Gastrocnemius medialis (tissue), 4 donors: Measurements from ENCODE around the gene WDR87. TPM values are rescaled to one million over a fixed set of nuclear protein-coding genes. Genes with fewer than 3 reads are reported as not detected.
A peak's percentile ranks its signal among the peaks of the same experiment; 100 is the strongest.

Experiments used
- ATAC-seq, 2 donors: fragments of 150-250 bp; one replicate each; pipeline ENCODE4 v1.9.1; 2016
- DNase-seq, 2 donors: peaks; one replicate each; pipeline ENCODE4 v3.0.0-alpha.2; 2019
- H3K27ac ChIP-seq, 4 donors: fragments of 200-600 bp; sonication (generic); 1 replicate in 1 of 4; 2 replicates in 3 of 4; pipeline ENCODE4 v1.5.1; 2016 to 2018; ENCODE audit warnings: mild to moderate bottlenecking in 2 of 4, moderate library complexity in 1 of 4
- H3K27me3 ChIP-seq, 3 donors: fragments of 200-600 bp; sonication (generic) in 2 of 3; 1 replicate in 1 of 3; 2 replicates in 2 of 3; pipeline versions ENCODE4 v1.5.1 to v1.6.0; 2016 to 2019; ENCODE audit warnings: mild to moderate bottlenecking in 1 of 3, moderate library complexity in 1 of 3
- H3K36me3 ChIP-seq, 2 donors: fragments of 200-600 bp; sonication (generic) in 1 of 2; one replicate each; pipeline ENCODE4 v1.5.1; 2017 to 2018
- H3K4me1 ChIP-seq, 2 donors: fragments of 200-600 bp; sonication (generic) in 1 of 2; one replicate each; pipeline ENCODE4 v1.5.1; 2016 to 2017; ENCODE audit warnings: mild to moderate bottlenecking in 2 of 2
- H3K4me3 ChIP-seq, 4 donors: fragments of 200-600 bp; sonication (generic) in 3 of 4; 1 replicate in 1 of 4; 2 replicates in 3 of 4; pipeline ENCODE4 v1.5.1; 2016 to 2019; ENCODE audit warnings: mild to moderate bottlenecking in 2 of 4
- H3K9me3 ChIP-seq, 3 donors: fragments of 200-600 bp; sonication (generic) in 2 of 3; 1 replicate in 1 of 3; 2 replicates in 2 of 3; pipeline ENCODE4 v1.5.1; 2016 to 2019
- CTCF ChIP-seq, 5 experiments: fragments of 450-650 bp in 3 of 5; fragments of 200-600 bp in 2 of 5; sonication (generic) in 2 of 5; IDR thresholded peaks in 4 of 5; conservative IDR thresholded peaks in 1 of 5; 1 replicate in 4 of 5; 2 replicates in 1 of 5; pipeline ENCODE4 v1.5.1; 2016 to 2019; ENCODE audit warnings: antibody characterized with exemption in 5 of 5, mild to moderate bottlenecking in 3 of 5, moderate library complexity in 3 of 5
- POLR2A ChIP-seq, 2 donors: fragments of 450-650 bp; IDR thresholded peaks; one replicate each; pipeline ENCODE4 v1.6.1; 2017; ENCODE audit warnings: antibody characterized with exemption in 2 of 2, mild to moderate bottlenecking in 2 of 2, moderate library complexity in 2 of 2
- in situ Hi-C, 4 donors: fragments of 200-750 bp; cut with MboI; loops; one replicate each; pipeline versions ENCODE4 v1.15.0 to v1.8.0; 2017; ENCODE audit warnings: low sequenced_read_pairs in 4 of 4
- intact Hi-C: fragments of 100-400 bp; cut with DNase I; formaldehyde crosslinking; loops from one replicate; pipeline ENCODE4 v1.15.1; 2023; ENCODE audit warnings: low total_unique reads
- total RNA-seq, 4 donors: library from RNA; depleted of rRNA; stranded (reverse); fragments of >200 nt; gene quantifications; one replicate each; pipeline versions ENCODE4 v1.1.0 to v1.2.3, GENCODE V29; 2016

Gene WDR87
- total RNA-seq, 4 donors from 2014 or later, result not detected

- peak; percentile 89 to 90 for DNase-seq
- in situ Hi-C loops, result loop anchor here (10.0 to 25.0 kb wide), 2 partner anchors 188 to 430 kb away; partner anchors contain the start of gene CATSPERG (in 4 of the 4)
Observed at GRCh38 chr19:37906869-37907734, 708 bp upstream of the WDR87 start, which contains the start of gene SIPA1L3. TSS of gene SIPA1L3 (plus strand) at chr19:37907208. CDS start at chr19:38081566, 174,358 bp downstream.

GRCh38 chr19:37903096-37903495 lies 3.3 kb downstream of the WDR87 start:
- DNase-seq, result no peak
- H3K4me3 ChIP-seq, result no peak overlapping the region
- intact Hi-C loops, result loop anchor here (10.0 kb wide), 3 partner anchors 342 to 568 kb away; partner anchors contain the start of gene ZNF527
- ATAC-seq, result no peak
- no peaks in the 10 kb centered on the region for H3K36me3 ChIP-seq
- H3K9me3 ChIP-seq, result no peaks in the 10 kb centered on the region
- no peaks in the 10 kb centered on the region for H3K27me3 ChIP-seq
- H3K27ac ChIP-seq, result no peak overlapping the region
- no peak for TF ChIP-seq POLR2A (IDR thresholded peaks at IDR 0.05)
- no peak for TF ChIP-seq CTCF (IDR thresholded peaks at IDR 0.05 in 4 of 5, conservative IDR thresholded peaks at IDR 0.05 in 1 of 5)
- in situ Hi-C loops, result loop anchor here (5.0 to 25.0 kb wide), 3 partner anchors 189 to 434 kb away; partner anchors contain the start of gene CATSPERG (in 4 of the 4)
- H3K4me1 ChIP-seq, result peaks cover 2 to 7% of the 10 kb centered on the region in 2 donors

More at GRCh38 chr19:37906869-37907734, 708 bp upstream of the WDR87 start, which contains the start of gene SIPA1L3:
- ATAC-seq, result peak; percentile 97
- Histone ChIP-seq H3K9me3 (no peaks in the 10 kb centered on the region), H3K36me3 (no peaks in the 10 kb centered on the region), H3K27ac (peak within 1 kb of the TSS; percentile 62 to 85 (median 83)), H3K27me3 (no peaks in the 10 kb centered on the region), H3K4me1 (peaks cover 9 to 16% of the 10 kb centered on the region in 2 donors), H3K4me3 (peak within 1 kb of the TSS; percentile 84 to 98 (median 90))
- peak in 1 of 5 experiments; percentile 3 for TF ChIP-seq CTCF (IDR thresholded peaks at IDR 0.05 in 4 of 5, conservative IDR thresholded peaks at IDR 0.05 in 1 of 5)
- TF ChIP-seq POLR2A (IDR thresholded peaks at IDR 0.05), result peak; percentile 69 to 87
- intact Hi-C loops, result loop anchor here (1.0 to 10.0 kb wide), 8 partner anchors 27 to 572 kb away; partner anchors contain the start of genes CATSPERG, KCNK6, YIF1B and ZNF527

GRCh38 chr19:37902668-37903067 lies 3.7 kb downstream of the WDR87 start:
- TF ChIP-seq POLR2A (IDR thresholded peaks at IDR 0.05) (no peak), CTCF (IDR thresholded peaks at IDR 0.05 in 4 of 5, conservative IDR thresholded peaks at IDR 0.05 in 1 of 5) (peak; percentile 55 to 80 (median 72))

GRCh38 chr19:37899966-37900365 lies 6.4 kb downstream of the WDR87 start:
- Histone ChIP-seq H3K36me3 (no peaks in the 10 kb centered on the region), H3K4me1 (no peaks in the 10 kb centered on the region), H3K27me3 (no peaks in the 10 kb centered on the region), H3K9me3 (no peaks in the 10 kb centered on the region), H3K4me3 (no peak overlapping the region), H3K27ac (no peak overlapping the region)
- in situ Hi-C loops (loop anchor here (5.0 to 25.0 kb wide), 4 partner anchors 192 to 437 kb away; partner anchors contain the start of gene CATSPERG (in 4 of the 4)), intact Hi-C loops (loop anchor here (2.0 to 10.0 kb wide), 4 partner anchors 345 to 565 kb away; partner anchors contain the start of genes CATSPERG and ZNF527)
- ATAC-seq, result no peak
- no peak for DNase-seq
- TF ChIP-seq CTCF (IDR thresholded peaks at IDR 0.05 in 4 of 5, conservative IDR thresholded peaks at IDR 0.05 in 1 of 5) (no peak), POLR2A (IDR thresholded peaks at IDR 0.05) (no peak)

More at GRCh38 chr19:37902668-37903067, 3.7 kb downstream of the WDR87 start:
- H3K27me3 ChIP-seq, result no peaks in the 10 kb centered on the region
- in situ Hi-C loops (loop anchor here (5.0 to 25.0 kb wide), 3 partner anchors 190 to 435 kb away; partner anchors contain the start of gene CATSPERG (in 4 of the 4)), intact Hi-C loops (loop anchor here (10.0 kb wide), 3 partner anchors 342 to 568 kb away; partner anchors contain the start of gene ZNF527)
- ATAC-seq (peak in 1 of 2 donors; percentile 26), DNase-seq (peak; percentile 38 to 61)
- H3K4me3 ChIP-seq, result no peak overlapping the region
- H3K9me3 ChIP-seq, result no peaks in the 10 kb centered on the region
- no peak overlapping the region for H3K27ac ChIP-seq
- no peaks in the 10 kb centered on the region for H3K36me3 ChIP-seq
- peaks cover 0 to 3% of the 10 kb centered on the region in 2 donors for H3K4me1 ChIP-seq
